ENCODE results near the gene TRIP4. TPM values are rescaled to one million over a fixed set of nuclear protein-coding genes. Genes with fewer than 3 reads are reported as not detected.

The TRIP4 gene
- total RNA-seq (2022): 24.1 and 26.2 TPM in 2 replicates
- percentile 66 among the genes with signal in this experiment for Bru-seq, nascent RNA
- percentile 66 among the genes with signal in this experiment for BruChase-seq, experiment 1, labeled RNA remaining after a 2-hour chase
- BruChase-seq, experiment 2, labeled RNA remaining after a 6-hour chase: percentile 65 among the genes with signal in this experiment
- long read RNA-seq, transcript TRIP4-201 (13 exons, 2,045 nt): major isoform, 32 of 48 reads
- long read RNA-seq, partial matches to known transcripts: 2 of 48 reads
- long read RNA-seq, other reads (novel, unspliced or antisense): 14 of 48 reads

DNA sequence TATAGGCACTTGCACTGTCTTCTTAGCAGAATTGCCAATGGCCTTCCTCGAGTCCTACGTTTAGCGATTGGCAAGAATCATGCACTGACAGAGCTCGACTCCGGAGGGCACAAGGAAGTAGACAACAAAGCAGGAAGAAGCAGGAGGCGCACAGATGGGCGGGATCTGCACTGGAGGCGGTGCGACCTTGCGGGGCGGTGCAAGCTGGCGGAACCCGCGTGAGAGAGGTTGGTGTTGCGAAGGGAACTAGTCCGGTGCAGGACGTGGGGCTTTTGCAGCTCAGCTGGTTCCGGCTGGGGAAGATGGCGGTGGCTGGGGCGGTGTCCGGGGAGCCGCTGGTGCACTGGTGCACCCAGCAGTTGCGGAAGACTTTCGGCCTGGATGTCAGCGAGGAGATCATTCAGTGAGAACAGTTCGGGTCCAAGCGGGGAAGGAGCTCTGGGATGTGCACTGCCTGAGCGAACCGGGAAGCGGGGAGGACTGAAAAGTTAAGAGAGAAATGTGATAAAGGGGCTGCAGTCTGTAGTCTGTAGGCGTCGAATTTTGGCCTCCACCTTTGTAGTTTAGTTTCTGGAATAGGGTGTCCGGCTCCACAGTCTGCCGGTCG, at the start of gene TRIP4:
Gene TRIP4, plus strand, starts transcription at position 275 of the 607 bp plus-strand sequence. Its CDS starts 28 bp downstream, at position 303.
- peak; percentile 96 to 97 for DNase-seq
- CTCF ChIA-PET: interaction anchor here (0.7 to 0.8 kb wide), 3 partner anchors 32 to 445 kb away, joined by 3 read pairs; partner anchors contain the start of gene CSNK1G1
- Histone ChIP-seq H3K36me3 (ENCODE audit: control insufficient read depth, insufficient read depth, low read length) (no peaks in the 10 kb centered on the region), H3K4me3 (ENCODE audit: low read depth, low read length) (peak within 1 kb of the TSS; percentile 53), H3K27me3 (replicated peaks; ENCODE audit: control insufficient read depth, insufficient read depth, low read length) (no peaks in the 10 kb centered on the region), H3K4me1 (peaks cover 6% of the 10 kb centered on the region; the same call in 1 of the 2 replicates), H3K9me3 (no peaks in the 10 kb centered on the region)
- BruUV-seq (replicated peaks): no TSS peak
- TF ChIP-seq, protein P1, sequence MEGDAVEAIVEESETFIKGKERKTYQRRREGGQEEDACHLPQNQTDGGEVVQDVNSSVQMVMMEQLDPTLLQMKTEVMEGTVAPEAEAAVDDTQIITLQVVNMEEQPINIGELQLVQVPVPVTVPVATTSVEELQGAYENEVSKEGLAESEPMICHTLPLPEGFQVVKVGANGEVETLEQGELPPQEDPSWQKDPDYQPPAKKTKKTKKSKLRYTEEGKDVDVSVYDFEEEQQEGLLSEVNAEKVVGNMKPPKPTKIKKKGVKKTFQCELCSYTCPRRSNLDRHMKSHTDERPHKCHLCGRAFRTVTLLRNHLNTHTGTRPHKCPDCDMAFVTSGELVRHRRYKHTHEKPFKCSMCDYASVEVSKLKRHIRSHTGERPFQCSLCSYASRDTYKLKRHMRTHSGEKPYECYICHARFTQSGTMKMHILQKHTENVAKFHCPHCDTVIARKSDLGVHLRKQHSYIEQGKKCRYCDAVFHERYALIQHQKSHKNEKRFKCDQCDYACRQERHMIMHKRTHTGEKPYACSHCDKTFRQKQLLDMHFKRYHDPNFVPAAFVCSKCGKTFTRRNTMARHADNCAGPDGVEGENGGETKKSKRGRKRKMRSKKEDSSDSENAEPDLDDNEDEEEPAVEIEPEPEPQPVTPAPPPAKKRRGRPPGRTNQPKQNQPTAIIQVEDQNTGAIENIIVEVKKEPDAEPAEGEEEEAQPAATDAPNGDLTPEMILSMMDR (IDR thresholded peaks at IDR 0.05; ENCODE audit: insufficient read depth in 1 of 2, low read depth in 1 of 2, low read length in 1 of 2, severe bottlenecking in 1 of 2, unreplicated experiment in 1 of 2): no peak
- Mint-ChIP-seq H3K36me3 (ENCODE audit: insufficient read depth, unreplicated experiment) (peaks cover 7% of the 10 kb centered on the region), H3K27ac (ENCODE audit: unreplicated experiment) (peak within 1 kb of the TSS; percentile 85), H3K9me3 (ENCODE audit: unreplicated experiment) (no peaks in the 10 kb centered on the region), H3K27me3 (ENCODE audit: insufficient read depth, unreplicated experiment) (no peaks in the 10 kb centered on the region), H3K4me1 (ENCODE audit: low read depth, unreplicated experiment) (peaks cover 7% of the 10 kb centered on the region), H3K4me3 (ENCODE audit: unreplicated experiment) (peak within 1 kb of the TSS; percentile 87)
- intact Hi-C loops (cut with micrococcal nuclease; ENCODE audit: unreplicated experiment): loop anchor here (1.0 kb wide), 1 partner anchor 31 kb away; the partner anchor contains the start of gene CSNK1G1
- POLR2A ChIA-PET: interaction anchor here (0.5 to 1.2 kb wide), 9 partner anchors 31 to 894 kb away, joined by 3 to 7 read pairs (median 3); partner anchors contain the start of genes CSNK1G1 and ZNF609

DNA sequence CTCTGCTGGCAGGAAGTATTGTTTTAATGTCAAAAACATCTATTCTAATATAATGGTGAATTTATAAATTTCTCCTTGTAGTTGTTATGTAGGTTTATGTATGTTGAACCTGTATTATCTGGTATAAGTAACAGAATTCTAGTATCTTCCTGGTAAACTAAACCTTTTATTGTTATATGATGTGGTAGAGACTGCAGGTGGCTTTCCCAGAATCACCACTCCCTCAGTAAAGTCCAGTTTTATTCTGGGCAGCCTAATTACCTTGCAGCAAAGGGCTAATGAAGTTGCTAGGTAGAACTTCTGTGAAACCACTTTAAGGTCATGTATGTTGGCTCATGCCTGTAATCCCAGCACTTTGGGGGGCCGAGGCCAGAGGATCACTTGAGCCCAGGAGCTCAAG, 47.3 kb upstream of the TRIP4 start:
- BruUV-seq (replicated peaks): no TSS peak
- H3K9me3 Mint-ChIP-seq (ENCODE audit: unreplicated experiment): no peaks in the 10 kb centered on the region
- POLR2A ChIA-PET: no interaction called here
- H3K4me1 Mint-ChIP-seq (ENCODE audit: low read depth, unreplicated experiment): no peaks in the 10 kb centered on the region
- TF ChIP-seq, protein P1 (IDR thresholded peaks at IDR 0.05; ENCODE audit: insufficient read depth in 1 of 2, low read depth in 1 of 2, low read length in 1 of 2, severe bottlenecking in 1 of 2, unreplicated experiment in 1 of 2): no peak
- peaks cover 5% of the 10 kb centered on the region for H3K36me3 Mint-ChIP-seq (ENCODE audit: insufficient read depth, unreplicated experiment)
- Histone ChIP-seq H3K9me3 (no peaks in the 10 kb centered on the region), H3K4me3 (ENCODE audit: low read depth, low read length) (no peak overlapping the region), H3K4me1 (no peaks in the 10 kb centered on the region), H3K27me3 (replicated peaks; ENCODE audit: control insufficient read depth, insufficient read depth, low read length) (no peaks in the 10 kb centered on the region), H3K36me3 (ENCODE audit: control insufficient read depth, insufficient read depth, low read length) (no peaks in the 10 kb centered on the region)
- CTCF ChIA-PET: no interaction called here
- H3K4me3 Mint-ChIP-seq (ENCODE audit: unreplicated experiment): no peak overlapping the region
- DNase-seq: no peak
- no peak overlapping the region for H3K27ac Mint-ChIP-seq (ENCODE audit: unreplicated experiment)
- no peaks in the 10 kb centered on the region for H3K27me3 Mint-ChIP-seq (ENCODE audit: insufficient read depth, unreplicated experiment)
- intact Hi-C loops (cut with micrococcal nuclease; ENCODE audit: unreplicated experiment): no loop called here

DNA sequence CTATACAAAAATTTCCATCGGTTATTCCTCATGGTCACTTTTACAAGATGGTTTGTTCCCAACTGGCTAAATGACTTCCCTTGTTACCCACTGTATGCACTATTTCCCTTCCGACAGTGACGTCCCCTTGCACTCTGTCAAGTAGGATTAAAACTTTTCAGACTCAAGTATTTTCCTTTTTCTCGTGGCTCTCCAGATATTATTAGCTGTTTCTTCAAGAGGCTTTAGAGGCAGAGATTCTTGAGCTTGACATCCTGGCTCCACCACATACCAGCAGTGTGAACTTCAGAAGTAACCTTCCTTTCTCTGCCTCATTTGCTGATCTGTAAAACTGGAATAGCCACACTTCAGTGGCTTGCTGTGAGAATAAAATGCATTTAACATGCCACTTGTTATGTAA, 45.7 kb upstream of the TRIP4 start:
- H3K36me3 ChIP-seq (ENCODE audit: control insufficient read depth, insufficient read depth, low read length): no peaks in the 10 kb centered on the region
- CTCF ChIA-PET: no interaction called here
- no peak overlapping the region for H3K4me3 ChIP-seq (ENCODE audit: low read depth, low read length)
- TF ChIP-seq, protein P1 (IDR thresholded peaks at IDR 0.05; ENCODE audit: insufficient read depth in 1 of 2, low read depth in 1 of 2, low read length in 1 of 2, severe bottlenecking in 1 of 2, unreplicated experiment in 1 of 2): no peak
- Mint-ChIP-seq H3K36me3 (ENCODE audit: insufficient read depth, unreplicated experiment) (peaks cover 5% of the 10 kb centered on the region), H3K9me3 (ENCODE audit: unreplicated experiment) (no peaks in the 10 kb centered on the region), H3K27me3 (ENCODE audit: insufficient read depth, unreplicated experiment) (no peaks in the 10 kb centered on the region), H3K27ac (ENCODE audit: unreplicated experiment) (no peak overlapping the region), H3K4me1 (ENCODE audit: low read depth, unreplicated experiment) (no peaks in the 10 kb centered on the region), H3K4me3 (ENCODE audit: unreplicated experiment) (no peak overlapping the region)
- no peaks in the 10 kb centered on the region for H3K9me3 ChIP-seq
- no peaks in the 10 kb centered on the region for H3K27me3 ChIP-seq (replicated peaks; ENCODE audit: control insufficient read depth, insufficient read depth, low read length)
- no peak for DNase-seq
- no peaks in the 10 kb centered on the region for H3K4me1 ChIP-seq
- BruUV-seq (replicated peaks): no TSS peak
- POLR2A ChIA-PET: interaction anchor here (0.6 kb wide), 1 partner anchor 21 kb away, joined by 6 read pairs; no protein-coding TSS in a partner anchor
- intact Hi-C loops (cut with micrococcal nuclease; ENCODE audit: unreplicated experiment): no loop called here
